Measurements from ENCODE around the gene MSN.

- peak; percentile 55 to 91 for TF ChIP-seq POLR2AphosphoS5 (IDR thresholded peaks at IDR 0.05)
- TF ChIP-seq CTCF (IDR thresholded peaks at IDR 0.05): peak in 1 of 6 experiments; percentile 15
- TF ChIP-seq POLR2A (IDR thresholded peaks at IDR 0.05): peak in 3 of 4 donors; percentile 79 to 91 (median 90)
- no peak for TF ChIP-seq EP300 (IDR thresholded peaks at IDR 0.05)
Observed at GRCh38 chrX:65667503-65668376, at the start of gene MSN.
